Activated CD8-positive, alpha-beta T cell treated with anti-CD3 and anti-CD28 coated beads for 36 hours (primary cell): ENCODE data around the gene CASP7. TPM values are rescaled to one million over a fixed set of nuclear protein-coding genes. Genes with fewer than 3 reads are reported as not detected.

Experiments
- ATAC-seq: fragments of 200-7000 bp; cut with Tn5 transposase; one replicate; pipeline ENCODE4 v1.10.0; 2021; ENCODE audit warnings: mild to moderate bottlenecking, moderate library complexity
- CTCF ChIA-PET: fragments of 350-600 bp; sonication (Branson Sonifier 250); formaldehyde crosslinking; loops from one replicate; lab custom pipeline; 2021; ENCODE audit warnings: antibody characterized with exemption; lab: Charles Lee
- POLR2A ChIA-PET: fragments of 350-600 bp; sonication (Branson Sonifier 250); formaldehyde crosslinking; loops from one replicate; lab custom pipeline; 2021; ENCODE audit warnings: antibody characterized with exemption; lab: Charles Lee
- DNase-seq: peaks from one replicate; pipeline ENCODE4 v3.0.0-alpha.2; 2020
- H3K27ac Mint-ChIP-seq: one replicate; pipeline ENCODE4 v1.8.0; 2021; ENCODE audit warnings: mild to moderate bottlenecking, mixed read lengths
- H3K27me3 Mint-ChIP-seq: one replicate; pipeline ENCODE4 v1.8.0; 2021; ENCODE audit warnings: mixed read lengths
- H3K36me3 Mint-ChIP-seq: one replicate; pipeline ENCODE4 v1.8.0; 2021; ENCODE audit warnings: low read depth, mixed read lengths
- H3K4me1 Mint-ChIP-seq: one replicate; pipeline ENCODE4 v1.8.0; 2021; ENCODE audit warnings: low read depth, mixed read lengths
- H3K4me3 Mint-ChIP-seq: one replicate; pipeline ENCODE4 v1.8.0; 2021; ENCODE audit warnings: mild to moderate bottlenecking, moderate library complexity, mixed read lengths
- H3K9me3 Mint-ChIP-seq: one replicate; pipeline ENCODE4 v1.8.0; 2021; ENCODE audit warnings: mixed read lengths
- intact Hi-C: fragments of 100-400 bp; cut with micrococcal nuclease; formaldehyde crosslinking; loops from one replicate; pipeline ENCODE4 v1.10.0; 2022
- total RNA-seq, 2 experiments: library from RNA; stranded (reverse); gene quantifications; one replicate each; pipeline ENCODE4 v1.2.3, GENCODE V29; 2021
- TF ChIP-seq, protein P1 (sequence below): fragments of 200-600 bp; IDR thresholded peaks from one replicate; pipeline ENCODE4 v1.8.0; 2022; ENCODE audit warnings: antibody characterized with exemption, mild to moderate bottlenecking

Gene CASP7
- total RNA-seq, 2 experiments from 2014 or later: 23.7 to 24.2 TPM

- peaks cover 4% of the 10 kb centered on the region for H3K27me3 Mint-ChIP-seq
- intact Hi-C loops: no loop called here
- H3K4me3 Mint-ChIP-seq: no peak overlapping the region
- H3K4me1 Mint-ChIP-seq: no peaks in the 10 kb centered on the region
- CTCF ChIA-PET: interaction anchor here (0.9 to 2.1 kb wide), 2 partner anchors 12 to 17 kb away, joined by 4 to 5 read pairs; no protein-coding TSS in a partner anchor
- TF ChIP-seq, protein P1, sequence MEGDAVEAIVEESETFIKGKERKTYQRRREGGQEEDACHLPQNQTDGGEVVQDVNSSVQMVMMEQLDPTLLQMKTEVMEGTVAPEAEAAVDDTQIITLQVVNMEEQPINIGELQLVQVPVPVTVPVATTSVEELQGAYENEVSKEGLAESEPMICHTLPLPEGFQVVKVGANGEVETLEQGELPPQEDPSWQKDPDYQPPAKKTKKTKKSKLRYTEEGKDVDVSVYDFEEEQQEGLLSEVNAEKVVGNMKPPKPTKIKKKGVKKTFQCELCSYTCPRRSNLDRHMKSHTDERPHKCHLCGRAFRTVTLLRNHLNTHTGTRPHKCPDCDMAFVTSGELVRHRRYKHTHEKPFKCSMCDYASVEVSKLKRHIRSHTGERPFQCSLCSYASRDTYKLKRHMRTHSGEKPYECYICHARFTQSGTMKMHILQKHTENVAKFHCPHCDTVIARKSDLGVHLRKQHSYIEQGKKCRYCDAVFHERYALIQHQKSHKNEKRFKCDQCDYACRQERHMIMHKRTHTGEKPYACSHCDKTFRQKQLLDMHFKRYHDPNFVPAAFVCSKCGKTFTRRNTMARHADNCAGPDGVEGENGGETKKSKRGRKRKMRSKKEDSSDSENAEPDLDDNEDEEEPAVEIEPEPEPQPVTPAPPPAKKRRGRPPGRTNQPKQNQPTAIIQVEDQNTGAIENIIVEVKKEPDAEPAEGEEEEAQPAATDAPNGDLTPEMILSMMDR: no peak
- H3K36me3 Mint-ChIP-seq: no peaks in the 10 kb centered on the region
- DNase-seq: no peak
- POLR2A ChIA-PET: no interaction called here
- no peak overlapping the region for H3K27ac Mint-ChIP-seq
- no peaks in the 10 kb centered on the region for H3K9me3 Mint-ChIP-seq
- ATAC-seq: no peak
Observed at GRCh38 chr10:113753020-113753692, 73.4 kb downstream of the CASP7 start.

GRCh38 chr10:113754125-113754524, 74.4 kb downstream of the CASP7 start:
- H3K4me3 Mint-ChIP-seq: no peak overlapping the region
- no peak overlapping the region for H3K27ac Mint-ChIP-seq
- no peaks in the 10 kb centered on the region for H3K9me3 Mint-ChIP-seq
- no peaks in the 10 kb centered on the region for H3K36me3 Mint-ChIP-seq
- POLR2A ChIA-PET: no interaction called here
- CTCF ChIA-PET: no interaction called here
- H3K4me1 Mint-ChIP-seq: no peaks in the 10 kb centered on the region
- H3K27me3 Mint-ChIP-seq: peaks cover 2% of the 10 kb centered on the region
- TF ChIP-seq, protein P1: no peak
- ATAC-seq (no peak), DNase-seq (no peak)
- intact Hi-C loops: no loop called here

DNA sequence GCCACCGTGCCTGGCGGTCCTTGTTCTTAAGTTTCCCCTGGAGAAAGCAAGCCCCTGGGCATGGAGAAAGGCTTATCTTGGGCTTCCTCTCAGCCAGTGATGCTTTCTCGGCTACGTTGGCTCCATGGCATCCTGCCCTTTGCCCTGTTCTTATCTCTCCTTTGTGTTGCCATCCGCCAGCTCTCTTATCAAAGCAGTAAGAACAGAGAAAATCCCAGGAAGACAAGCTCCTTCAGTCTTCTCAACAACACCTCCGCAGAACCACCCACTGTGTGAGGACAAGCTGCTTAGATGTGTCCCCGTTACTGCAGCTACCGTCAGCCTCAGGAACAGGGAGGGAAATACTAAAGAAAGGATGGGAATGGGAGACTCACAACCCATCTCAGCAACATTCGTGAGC, 75.1 kb downstream of the CASP7 start:
- ATAC-seq (no peak), DNase-seq (no peak)
- H3K27me3 Mint-ChIP-seq: peaks cover 2% of the 10 kb centered on the region
- no peaks in the 10 kb centered on the region for H3K4me1 Mint-ChIP-seq
- ChIA-PET POLR2A (no interaction called here), CTCF (no interaction called here)
- TF ChIP-seq, protein P1: no peak
- H3K4me3 Mint-ChIP-seq: no peak overlapping the region
- H3K36me3 Mint-ChIP-seq: no peaks in the 10 kb centered on the region
- H3K9me3 Mint-ChIP-seq: no peaks in the 10 kb centered on the region
- intact Hi-C loops: no loop called here
- no peak overlapping the region for H3K27ac Mint-ChIP-seq

DNA sequence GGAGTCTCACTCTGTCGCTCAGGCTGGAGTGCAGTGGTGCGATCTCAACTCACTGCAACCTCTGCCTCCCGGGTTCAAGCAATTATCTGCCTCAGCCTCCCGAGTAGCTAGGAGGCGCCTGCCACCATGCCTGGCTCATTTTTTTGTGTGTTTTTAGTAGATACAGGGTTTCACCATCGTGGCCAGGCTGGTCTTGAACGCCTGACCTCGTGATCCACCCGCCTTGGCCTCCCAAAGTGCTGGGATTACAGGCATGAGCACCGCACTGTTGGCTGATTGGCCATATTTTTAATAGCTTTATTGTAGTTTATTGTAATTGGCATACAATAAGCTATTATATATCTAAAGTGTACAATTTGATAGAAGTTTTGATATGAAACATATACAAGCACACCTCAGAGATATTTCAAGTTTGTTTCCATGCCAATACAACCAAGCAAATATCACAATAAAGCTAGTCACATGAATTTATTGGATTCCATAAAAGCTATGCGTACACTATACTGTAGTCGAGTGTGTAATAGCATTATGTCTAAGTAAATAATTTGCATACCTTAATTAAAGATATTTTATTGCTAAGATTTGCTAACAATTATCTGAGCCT, 77.3 kb downstream of the CASP7 start:
- peaks cover 3% of the 10 kb centered on the region for H3K27me3 Mint-ChIP-seq
- DNase-seq (no peak), ATAC-seq (no peak)
- intact Hi-C loops: no loop called here
- no peak overlapping the region for H3K4me3 Mint-ChIP-seq
- ChIA-PET CTCF (no interaction called here), POLR2A (no interaction called here)
- no peaks in the 10 kb centered on the region for H3K36me3 Mint-ChIP-seq
- TF ChIP-seq, protein P1: no peak
- H3K4me1 Mint-ChIP-seq: no peaks in the 10 kb centered on the region
- H3K27ac Mint-ChIP-seq: no peak overlapping the region
- H3K9me3 Mint-ChIP-seq: no peaks in the 10 kb centered on the region

- Mint-ChIP-seq H3K27ac (no peak overlapping the region), H3K27me3 (peaks cover 9% of the 10 kb centered on the region), H3K36me3 (no peaks in the 10 kb centered on the region), H3K4me1 (no peaks in the 10 kb centered on the region), H3K9me3 (peaks cover 7% of the 10 kb centered on the region), H3K4me3 (no peak overlapping the region)
- no peak for DNase-seq
- intact Hi-C loops: no loop called here
- ATAC-seq: no peak
- TF ChIP-seq, protein P1: no peak
- ChIA-PET POLR2A (no interaction called here), CTCF (no interaction called here)
Observed at GRCh38 chr10:113762083-113762482, 82.4 kb downstream of the CASP7 start.
